ENCODE measurements around the gene EFR3B.
A peak's percentile ranks its signal among the peaks of the same experiment; 100 is the strongest.

The EFR3B gene

DNA sequence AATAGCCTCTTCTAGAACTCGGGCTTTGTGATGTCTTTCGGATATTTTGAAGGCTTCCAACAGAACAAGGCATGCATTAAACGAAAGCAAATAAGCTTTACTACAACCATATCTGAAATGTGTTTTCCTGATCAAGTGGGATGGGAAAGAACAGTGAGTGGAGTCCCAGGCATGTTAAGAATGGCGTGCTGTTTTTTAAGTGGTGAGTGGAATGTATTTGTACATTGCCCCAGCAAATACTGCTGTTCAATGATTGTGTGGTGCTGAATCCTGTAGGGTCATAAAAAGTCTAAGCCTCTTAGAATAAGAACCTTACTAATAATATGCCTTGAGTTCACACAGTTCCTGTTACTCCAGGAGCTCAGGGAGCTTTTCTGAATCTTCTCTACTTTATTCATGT lies 74.0 kb downstream of the EFR3B start:
- H3K4me3 Mint-ChIP-seq, result no peak overlapping the region
- H3K36me3 Mint-ChIP-seq (ENCODE audit: low read depth), result peaks cover 5% of the 10 kb centered on the region
- H3K4me1 Mint-ChIP-seq, result peaks cover 4% of the 10 kb centered on the region
- H3K27me3 Mint-ChIP-seq (ENCODE audit: low read depth, poor library complexity), result no peaks in the 10 kb centered on the region
- TF ChIP-seq, protein P1, sequence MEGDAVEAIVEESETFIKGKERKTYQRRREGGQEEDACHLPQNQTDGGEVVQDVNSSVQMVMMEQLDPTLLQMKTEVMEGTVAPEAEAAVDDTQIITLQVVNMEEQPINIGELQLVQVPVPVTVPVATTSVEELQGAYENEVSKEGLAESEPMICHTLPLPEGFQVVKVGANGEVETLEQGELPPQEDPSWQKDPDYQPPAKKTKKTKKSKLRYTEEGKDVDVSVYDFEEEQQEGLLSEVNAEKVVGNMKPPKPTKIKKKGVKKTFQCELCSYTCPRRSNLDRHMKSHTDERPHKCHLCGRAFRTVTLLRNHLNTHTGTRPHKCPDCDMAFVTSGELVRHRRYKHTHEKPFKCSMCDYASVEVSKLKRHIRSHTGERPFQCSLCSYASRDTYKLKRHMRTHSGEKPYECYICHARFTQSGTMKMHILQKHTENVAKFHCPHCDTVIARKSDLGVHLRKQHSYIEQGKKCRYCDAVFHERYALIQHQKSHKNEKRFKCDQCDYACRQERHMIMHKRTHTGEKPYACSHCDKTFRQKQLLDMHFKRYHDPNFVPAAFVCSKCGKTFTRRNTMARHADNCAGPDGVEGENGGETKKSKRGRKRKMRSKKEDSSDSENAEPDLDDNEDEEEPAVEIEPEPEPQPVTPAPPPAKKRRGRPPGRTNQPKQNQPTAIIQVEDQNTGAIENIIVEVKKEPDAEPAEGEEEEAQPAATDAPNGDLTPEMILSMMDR (IDR thresholded peaks at IDR 0.05), result no peak
- no peak overlapping the region for H3K27ac Mint-ChIP-seq
- H3K9me3 Mint-ChIP-seq, result no peaks in the 10 kb centered on the region
- DNase-seq, result no peak

DNA sequence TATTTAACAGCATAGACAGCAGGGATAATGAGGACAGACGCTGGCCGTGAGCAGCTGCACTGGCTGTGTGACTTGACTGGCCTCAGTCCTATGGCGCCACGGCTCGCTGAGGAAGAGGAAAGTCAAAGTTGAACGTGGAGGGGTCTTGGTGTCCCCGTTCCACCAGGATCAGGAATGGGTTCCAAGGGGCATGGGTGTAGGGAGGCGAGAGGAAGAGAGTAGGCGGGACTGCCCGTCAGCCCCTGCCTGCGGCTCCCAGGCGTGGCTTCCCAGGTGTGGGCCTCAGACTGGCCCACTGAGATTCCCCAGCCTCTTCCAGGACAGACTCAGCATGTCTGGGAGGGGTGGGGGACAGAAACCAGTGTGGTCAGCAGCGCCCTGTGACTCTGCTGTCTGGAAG lies 75.1 kb downstream of the EFR3B start:
- no peak for DNase-seq
- H3K36me3 Mint-ChIP-seq (ENCODE audit: low read depth), result peaks cover 11% of the 10 kb centered on the region
- no peaks in the 10 kb centered on the region for H3K9me3 Mint-ChIP-seq
- no peaks in the 10 kb centered on the region for H3K27me3 Mint-ChIP-seq (ENCODE audit: low read depth, poor library complexity)
- no peak overlapping the region for H3K27ac Mint-ChIP-seq
- H3K4me1 Mint-ChIP-seq, result peaks cover 3% of the 10 kb centered on the region
- no peak overlapping the region for H3K4me3 Mint-ChIP-seq
- TF ChIP-seq, protein P1 (IDR thresholded peaks at IDR 0.05), result no peak

GRCh38 chr2:25119263-25119662 lies 77.4 kb downstream of the EFR3B start:
- no peak overlapping the region for H3K27ac Mint-ChIP-seq
- TF ChIP-seq, protein P1 (IDR thresholded peaks at IDR 0.05), result no peak
- no peak for DNase-seq
- no peaks in the 10 kb centered on the region for H3K27me3 Mint-ChIP-seq (ENCODE audit: low read depth, poor library complexity)
- no peak overlapping the region for H3K4me3 Mint-ChIP-seq
- peaks cover 6% of the 10 kb centered on the region for H3K4me1 Mint-ChIP-seq
- H3K9me3 Mint-ChIP-seq, result no peaks in the 10 kb centered on the region
- peaks cover 22% of the 10 kb centered on the region for H3K36me3 Mint-ChIP-seq (ENCODE audit: low read depth)

GRCh38 chr2:25122367-25122766 lies 80.5 kb downstream of the EFR3B start:
- Mint-ChIP-seq H3K36me3 (ENCODE audit: low read depth) (peaks cover 27% of the 10 kb centered on the region), H3K27ac (no peak overlapping the region), H3K9me3 (no peaks in the 10 kb centered on the region), H3K27me3 (ENCODE audit: low read depth, poor library complexity) (peaks cover 4% of the 10 kb centered on the region), H3K4me3 (no peak overlapping the region), H3K4me1 (peaks cover 6% of the 10 kb centered on the region)
- no peak for DNase-seq
- TF ChIP-seq, protein P1 (IDR thresholded peaks at IDR 0.05), result no peak

- Mint-ChIP-seq H3K36me3 (ENCODE audit: low read depth) (peaks cover 25% of the 10 kb centered on the region), H3K4me3 (no peak overlapping the region), H3K27me3 (ENCODE audit: low read depth, poor library complexity) (peaks cover 4% of the 10 kb centered on the region), H3K9me3 (no peaks in the 10 kb centered on the region), H3K27ac (peak overlapping the region; percentile 66), H3K4me1 (peaks cover 6% of the 10 kb centered on the region)
- TF ChIP-seq, protein P1 (IDR thresholded peaks at IDR 0.05), result no peak
- DNase-seq, result no peak
Observed at GRCh38 chr2:25123682-25124081, 81.8 kb downstream of the EFR3B start.

DNA sequence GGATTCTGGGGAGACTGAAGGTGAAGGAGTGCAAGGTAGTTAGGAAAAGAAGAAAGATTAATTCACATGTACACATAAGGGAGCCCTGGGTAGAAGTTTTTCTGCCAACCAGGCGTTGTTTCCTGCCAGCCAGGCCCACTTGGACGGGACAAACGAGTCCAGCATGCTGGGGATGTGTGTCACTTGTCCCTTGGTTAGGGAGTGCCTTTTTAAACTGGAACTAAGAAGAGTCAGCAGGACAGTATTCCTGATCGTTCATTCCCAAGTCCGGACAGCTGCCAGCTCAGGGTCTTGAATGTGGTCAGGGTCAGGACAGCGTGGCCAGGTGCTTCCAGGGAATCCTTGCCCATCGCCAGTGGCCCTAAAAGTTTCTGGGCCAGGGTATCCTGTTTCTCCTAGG lies 83.3 kb downstream of the EFR3B start:
- H3K27ac Mint-ChIP-seq, result peak overlapping the region; percentile 77
- H3K27me3 Mint-ChIP-seq (ENCODE audit: low read depth, poor library complexity), result peaks cover 9% of the 10 kb centered on the region
- TF ChIP-seq, protein P1 (IDR thresholded peaks at IDR 0.05), result no peak
- peaks cover 10% of the 10 kb centered on the region for H3K4me1 Mint-ChIP-seq
- H3K9me3 Mint-ChIP-seq, result no peaks in the 10 kb centered on the region
- H3K36me3 Mint-ChIP-seq (ENCODE audit: low read depth), result peaks cover 30% of the 10 kb centered on the region
- H3K4me3 Mint-ChIP-seq, result no peak overlapping the region
- DNase-seq, result no peak

Measured in nephron progenitor cell (in vitro differentiated cells).